ENCODE measurements around the gene ZBTB20.

The ZBTB20 gene

DNA sequence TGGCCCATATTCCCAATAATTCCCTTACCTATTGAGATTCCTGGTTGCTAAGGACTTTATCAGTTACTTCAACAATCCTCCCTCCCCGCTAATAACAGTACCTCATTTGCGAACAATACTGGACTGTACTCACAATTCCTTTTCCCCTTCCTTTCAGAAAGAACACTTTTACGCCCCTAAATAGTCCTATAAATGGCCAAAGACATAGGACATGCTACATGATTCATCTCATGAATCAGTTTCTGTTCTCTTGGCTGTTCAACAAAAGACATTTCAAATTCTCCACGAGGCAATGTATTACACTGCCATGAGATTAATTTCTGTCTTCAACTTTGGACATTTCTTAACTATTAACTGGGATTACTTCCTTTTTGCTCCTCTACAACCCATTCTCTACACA, 588.8 kb downstream of the ZBTB20 start:
- in situ Hi-C loops (cut with MboI; ENCODE audit: low sequenced_read_pairs, unreplicated experiment), result no loop called here
- no peak for DNase-seq (ENCODE audit: low spot score)
- TF ChIP-seq CTCF (IDR thresholded peaks at IDR 0.05; ENCODE audit: borderline replicate concordance, control extremely low read depth, extremely low read depth, insufficient read depth, missing control alignments), result no peak

GRCh38 chr3:114557791-114558190, 589.3 kb downstream of the ZBTB20 start:
- no peak for TF ChIP-seq CTCF (IDR thresholded peaks at IDR 0.05; ENCODE audit: borderline replicate concordance, control extremely low read depth, extremely low read depth, insufficient read depth, missing control alignments)
- no peak for DNase-seq (ENCODE audit: low spot score)
- in situ Hi-C loops (cut with MboI; ENCODE audit: low sequenced_read_pairs, unreplicated experiment), result no loop called here

- in situ Hi-C loops (cut with MboI; ENCODE audit: low sequenced_read_pairs, unreplicated experiment), result no loop called here
- no peak for DNase-seq (ENCODE audit: low spot score)
- no peak for TF ChIP-seq CTCF (IDR thresholded peaks at IDR 0.05; ENCODE audit: borderline replicate concordance, control extremely low read depth, extremely low read depth, insufficient read depth, missing control alignments)
These were observed 590.4 kb downstream of the ZBTB20 start for GRCh38 chr3:114556657-114557213.

GRCh38 chr3:114554731-114555130, 592.4 kb downstream of the ZBTB20 start:
- DNase-seq (ENCODE audit: low spot score), result no peak
- in situ Hi-C loops (cut with MboI; ENCODE audit: low sequenced_read_pairs, unreplicated experiment), result no loop called here
- TF ChIP-seq CTCF (IDR thresholded peaks at IDR 0.05; ENCODE audit: borderline replicate concordance, control extremely low read depth, extremely low read depth, insufficient read depth, missing control alignments), result no peak

GRCh38 chr3:114553949-114554593, 593.0 kb downstream of the ZBTB20 start:
- no peak for TF ChIP-seq CTCF (IDR thresholded peaks at IDR 0.05; ENCODE audit: borderline replicate concordance, control extremely low read depth, extremely low read depth, insufficient read depth, missing control alignments)
- in situ Hi-C loops (cut with MboI; ENCODE audit: low sequenced_read_pairs, unreplicated experiment), result no loop called here
- DNase-seq (ENCODE audit: low spot score), result no peak

GRCh38 chr3:114552527-114552812, 594.6 kb downstream of the ZBTB20 start:
- TF ChIP-seq CTCF (IDR thresholded peaks at IDR 0.05; ENCODE audit: borderline replicate concordance, control extremely low read depth, extremely low read depth, insufficient read depth, missing control alignments), result no peak

More at GRCh38 chr3:114552527-114552812, 594.6 kb downstream of the ZBTB20 start:
- no peak for DNase-seq (ENCODE audit: low spot score)
- in situ Hi-C loops (cut with MboI; ENCODE audit: low sequenced_read_pairs, unreplicated experiment), result no loop called here

Data from GM13976 (cell line).